Left renal cortex interstitium (tissue), 4 donors: ENCODE data around the gene BTBD9. TPM values are rescaled to one million over a fixed set of nuclear protein-coding genes. Genes with fewer than 3 reads are reported as not detected.
"Not testable (repeated sequence)": the region's sequence is repeated elsewhere in the genome, so short reads cannot be mapped to it uniquely, and the experiment has no call there.

ENCODE experiments used
- DNase-seq, 4 donors: peaks; one replicate each; pipeline ENCODE4 v3.0.0-alpha.2; 2013; ENCODE audit warnings: low read depth in 4 of 4, low spot score in 2 of 4, missing footprints in 1 of 4
- polyA plus RNA-seq, 4 donors: library from polyadenylated mRNA; unstranded; fragments of 120-200 nt; gene quantifications; one replicate each; pipeline ENCODE4 v1.2.1, GENCODE V29; 2013; ENCODE audit not compliant: insufficient read length in 4 of 4

BTBD9 gene
- polyA plus RNA-seq, 4 donors = 12.1 to 15.7 (median 12.9) TPM

DNA sequence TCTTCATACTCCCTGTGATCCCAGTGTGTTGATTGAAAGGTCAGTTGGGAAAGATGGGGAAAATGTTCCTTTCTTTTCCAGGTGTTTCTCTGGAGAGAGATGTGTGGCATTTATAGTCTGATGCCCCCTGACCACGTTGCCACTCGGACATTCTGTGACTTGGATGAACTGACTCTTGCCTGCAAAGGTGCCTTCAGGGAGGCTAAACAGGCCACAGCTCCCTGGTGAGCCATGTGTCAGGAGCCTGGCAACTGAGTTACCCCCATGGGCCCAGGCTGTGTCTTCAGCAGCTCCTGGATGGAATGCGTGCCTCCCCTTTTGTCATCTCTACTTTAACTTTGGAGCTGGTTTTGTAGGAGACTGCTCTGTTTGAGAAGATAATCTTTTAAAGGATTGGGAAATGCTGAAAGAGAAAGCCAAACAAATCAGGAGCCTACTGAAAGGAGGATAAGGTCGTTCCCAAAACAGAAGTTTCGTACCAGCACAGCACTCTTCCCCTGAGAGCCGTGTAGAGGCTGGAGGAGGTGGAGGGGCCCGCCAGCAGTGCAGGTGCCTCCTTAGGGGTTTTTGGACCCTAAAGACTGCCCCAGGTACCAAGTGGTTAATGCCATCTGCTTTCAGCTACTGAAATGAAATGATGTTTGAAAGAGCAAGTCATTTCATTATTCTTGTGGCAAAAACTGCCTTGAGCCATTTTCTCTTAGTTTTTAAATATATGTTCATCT lies 497.4 kb downstream of the BTBD9 start:
- no peak for DNase-seq

DNA sequence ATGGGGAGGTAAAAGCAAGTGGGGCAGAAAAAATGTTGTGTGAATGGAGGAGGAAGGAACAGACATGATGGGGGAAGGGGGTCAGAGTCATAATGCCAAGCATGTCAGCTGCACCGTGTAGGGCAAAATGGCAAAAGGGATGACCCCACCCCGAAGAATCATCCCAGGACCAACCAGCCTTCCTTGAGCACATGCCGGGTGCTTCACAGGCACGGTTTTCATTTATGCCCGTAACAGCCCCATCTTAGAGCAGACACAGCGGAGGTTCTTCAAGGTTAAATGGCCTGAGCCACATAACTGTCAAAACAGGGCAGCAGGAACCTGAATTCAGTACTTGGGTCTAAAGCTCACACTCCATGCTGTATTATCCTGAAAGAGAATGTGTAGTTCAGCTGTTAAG lies 498.0 kb downstream of the BTBD9 start:
- no peak for DNase-seq

DNA sequence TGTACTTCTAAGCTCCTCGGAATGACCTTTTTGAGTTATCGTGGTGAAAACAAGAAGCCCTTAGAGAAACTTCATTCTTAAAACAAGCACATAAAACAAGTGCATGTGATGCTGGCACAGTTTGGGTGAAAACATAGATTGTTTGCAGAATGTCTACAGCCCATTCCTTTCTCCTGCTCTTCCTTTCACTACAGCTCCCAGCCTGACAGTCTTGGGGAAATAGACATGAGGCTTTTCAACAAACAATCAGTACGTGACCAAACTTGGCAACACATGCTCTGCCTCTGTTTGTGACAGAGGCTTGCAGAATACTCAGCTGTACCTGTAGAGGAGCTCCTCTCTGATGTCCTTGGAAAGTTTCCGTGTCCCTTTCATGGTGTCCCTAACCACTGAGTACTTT lies 498.6 kb downstream of the BTBD9 start:
- no peak for DNase-seq

DNA sequence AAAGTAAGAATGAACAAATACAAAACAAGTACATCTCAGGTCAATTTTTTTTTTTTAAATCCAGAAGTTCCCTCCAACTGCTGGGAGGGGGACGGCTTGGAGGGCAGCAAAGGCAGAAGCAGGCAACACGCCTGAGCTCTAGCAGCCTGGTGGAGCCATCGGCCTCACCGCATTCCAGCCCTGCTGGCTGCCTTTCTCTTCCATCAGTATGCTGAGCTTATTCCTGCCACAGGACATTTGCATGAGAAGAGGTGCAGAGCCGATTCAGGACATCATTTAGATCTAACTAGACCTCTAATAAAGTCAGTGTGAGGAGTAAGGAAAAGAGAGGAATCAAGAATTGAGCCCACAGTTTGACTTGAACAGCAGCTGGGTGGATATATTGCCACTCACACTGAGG lies 501.4 kb downstream of the BTBD9 start:
- DNase-seq = no peak

DNA sequence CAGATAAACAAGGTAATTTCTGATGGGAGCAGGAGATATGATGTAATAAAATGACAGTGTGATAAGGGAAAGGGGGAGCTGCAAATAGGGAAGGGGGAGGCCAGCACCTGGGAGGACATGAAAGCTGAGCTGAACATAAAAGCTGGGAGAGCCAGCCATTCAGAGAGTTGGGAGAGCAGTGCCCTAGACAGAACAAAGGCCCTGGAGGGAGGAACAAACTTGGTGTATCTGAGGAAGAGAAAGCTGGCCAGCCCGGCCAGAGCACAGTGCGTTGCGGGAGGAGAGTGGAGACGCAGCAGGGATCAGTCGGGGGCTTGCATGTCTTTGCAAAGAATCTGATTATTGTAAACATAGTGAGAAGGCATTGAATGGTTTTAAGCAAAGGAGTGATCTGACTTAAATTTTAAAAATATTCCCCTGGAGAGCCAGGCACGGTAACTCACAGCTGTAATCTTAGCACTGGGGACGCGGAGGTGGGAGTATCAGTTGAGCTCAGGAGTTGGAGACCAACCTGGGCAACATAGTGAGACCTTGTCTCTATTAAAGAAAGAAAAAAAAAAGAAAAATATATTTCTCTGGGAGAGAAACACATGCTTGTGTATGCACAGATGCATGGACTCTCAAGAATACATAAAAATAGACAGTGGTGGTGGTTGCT lies 502.0 kb downstream of the BTBD9 start:
- no peak for DNase-seq

DNA sequence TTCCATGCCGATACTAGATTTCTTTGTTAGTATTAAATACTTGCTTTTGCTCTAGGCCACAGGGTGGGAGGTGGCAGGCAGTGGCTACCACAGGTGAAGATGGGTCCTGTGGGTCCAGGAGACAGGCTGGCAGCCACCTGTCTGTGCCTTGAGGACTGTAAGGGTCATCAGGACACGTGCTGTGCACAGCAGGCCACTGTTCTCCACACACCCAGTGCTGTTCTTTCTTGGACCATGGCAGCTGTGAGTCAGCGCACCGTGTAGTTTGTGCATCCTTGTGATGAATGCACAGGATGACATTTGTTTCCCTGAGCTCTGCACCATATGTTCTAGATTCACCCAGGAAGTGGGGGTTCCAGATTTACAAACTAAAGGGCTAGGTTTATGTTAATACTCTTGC lies 503.2 kb downstream of the BTBD9 start:
- DNase-seq = no peak

DNA sequence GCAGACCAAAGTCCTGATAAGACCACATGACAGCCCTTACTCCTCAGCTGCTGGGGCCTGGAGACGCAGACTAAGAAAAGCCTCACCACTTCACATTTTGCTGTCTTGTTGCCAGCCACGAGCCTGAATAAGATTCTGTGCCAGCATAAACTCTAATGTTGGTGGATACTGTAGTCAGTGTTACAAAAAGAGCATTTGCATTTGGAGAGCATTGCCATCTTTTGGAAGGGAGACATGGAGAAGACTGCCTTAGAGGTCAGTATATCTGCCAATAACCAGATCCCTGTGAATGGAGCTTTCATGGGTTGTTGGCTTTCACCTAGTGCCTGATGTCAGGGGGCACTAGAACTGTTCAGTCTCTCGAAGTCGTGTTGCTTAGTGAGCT lies 505.0 kb downstream of the BTBD9 start:
- DNase-seq = no peak

DNA sequence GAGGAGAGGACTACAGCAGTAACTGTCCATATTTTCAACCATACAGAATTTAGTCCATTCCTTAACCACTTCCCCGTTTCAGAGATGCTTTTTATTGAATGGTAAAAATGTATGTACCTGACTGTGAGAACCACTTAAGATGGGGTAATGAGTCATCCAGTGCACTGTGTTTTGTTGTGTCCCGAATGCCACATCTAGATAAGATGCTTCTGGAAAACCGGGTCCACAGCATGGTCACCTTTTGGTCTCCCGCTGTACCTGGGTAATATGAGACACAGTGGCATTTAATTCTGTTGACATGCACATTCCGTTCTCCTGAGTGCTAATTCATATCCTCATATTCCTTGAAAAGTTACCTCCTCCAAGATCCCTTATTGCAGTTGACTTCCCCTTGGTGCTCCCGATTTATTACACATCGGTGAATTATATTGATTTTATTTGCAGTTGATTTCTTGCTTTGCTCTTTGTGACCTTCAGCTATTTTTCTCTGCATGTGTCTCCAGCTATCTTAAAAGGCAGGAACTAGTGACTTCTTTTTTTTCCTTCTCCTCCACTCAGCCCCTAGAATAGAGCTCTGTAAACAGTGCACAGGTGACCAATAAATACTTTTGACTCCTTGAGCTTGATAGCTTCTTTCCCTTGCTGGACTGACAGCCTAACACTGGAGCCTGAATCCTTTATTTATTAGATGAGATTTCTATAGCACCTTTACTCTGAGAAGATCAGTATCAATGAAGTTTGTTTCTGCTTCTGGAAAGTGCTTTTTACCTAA lies 505.6 kb downstream of the BTBD9 start:
- no peak for DNase-seq

DNA sequence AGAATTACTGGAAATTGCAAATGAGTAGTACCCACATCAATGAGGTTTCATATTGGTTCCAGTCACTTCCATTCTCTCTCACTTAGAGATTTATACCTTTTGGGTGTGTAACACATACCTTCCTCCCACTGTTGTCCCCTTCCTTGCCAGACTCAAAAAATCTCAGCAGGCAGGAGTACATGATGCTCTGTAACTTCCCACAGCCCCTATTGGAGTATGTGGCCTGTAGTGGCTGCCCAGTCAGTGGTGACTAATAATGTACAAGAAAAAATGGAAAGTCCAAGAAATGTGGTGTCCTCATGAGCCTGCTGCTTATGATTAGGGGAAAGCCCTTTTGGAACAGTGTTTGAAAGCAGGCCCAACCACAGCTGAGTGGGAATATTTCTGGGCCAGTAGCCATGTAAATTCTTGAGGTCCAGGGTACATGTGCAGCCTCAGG lies 508.2 kb downstream of the BTBD9 start:
- no peak for DNase-seq

DNA sequence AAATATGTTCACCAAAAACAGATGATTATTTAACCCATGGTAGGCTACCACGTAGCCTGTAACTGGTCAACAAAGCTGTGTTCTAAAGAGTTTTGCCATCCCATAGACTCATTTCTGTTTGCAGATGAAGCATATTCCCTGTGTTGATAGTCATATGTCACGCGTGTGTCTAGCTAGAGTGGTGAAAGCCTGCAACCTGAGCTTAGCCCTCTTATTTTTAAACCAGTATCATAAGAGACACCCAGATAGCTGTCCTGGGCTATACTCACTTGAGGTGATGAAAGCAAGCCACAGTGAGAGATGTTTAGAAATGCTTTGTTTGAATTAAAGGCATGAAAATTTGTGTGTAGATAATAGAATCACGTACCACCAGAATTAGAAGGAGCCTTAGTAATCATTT lies 512.4 kb downstream of the BTBD9 start:
- no peak for DNase-seq

DNA sequence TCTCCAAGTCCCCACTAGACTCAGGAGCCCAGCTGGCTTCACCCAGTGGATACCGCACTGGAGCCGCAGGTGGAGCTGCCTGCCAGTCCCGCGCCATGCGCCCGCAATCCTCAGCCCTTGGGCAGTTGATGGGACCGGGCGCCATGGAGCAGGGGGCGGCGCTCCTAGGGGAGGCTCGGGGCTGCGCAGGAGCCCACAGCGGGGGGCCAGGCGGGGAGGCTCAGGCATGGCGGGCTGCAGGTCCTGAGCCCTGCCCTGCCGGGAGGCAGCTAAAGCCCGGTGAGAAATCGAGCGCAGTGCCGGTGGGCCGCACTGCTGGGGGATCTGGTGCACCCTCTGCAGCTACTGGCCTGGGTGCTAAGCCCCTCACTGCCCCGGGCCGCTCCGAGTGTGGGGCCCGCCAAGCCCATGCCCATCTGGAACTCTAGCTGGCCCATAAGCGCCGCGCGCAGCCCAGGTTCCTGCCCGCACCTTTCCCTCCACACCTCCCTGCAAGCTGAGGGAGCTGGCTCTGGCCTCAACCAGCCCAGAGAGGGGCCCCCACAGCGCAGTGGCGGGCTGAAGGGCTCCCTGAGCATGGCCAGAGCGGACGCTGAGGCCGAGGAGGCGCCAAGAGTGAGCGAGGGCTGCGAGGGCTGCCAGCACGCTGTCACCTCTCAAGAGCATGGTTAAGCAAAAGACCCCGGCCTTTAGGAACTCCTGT lies 515.4 kb downstream of the BTBD9 start:
- DNase-seq = not testable (repeated sequence)

DNA sequence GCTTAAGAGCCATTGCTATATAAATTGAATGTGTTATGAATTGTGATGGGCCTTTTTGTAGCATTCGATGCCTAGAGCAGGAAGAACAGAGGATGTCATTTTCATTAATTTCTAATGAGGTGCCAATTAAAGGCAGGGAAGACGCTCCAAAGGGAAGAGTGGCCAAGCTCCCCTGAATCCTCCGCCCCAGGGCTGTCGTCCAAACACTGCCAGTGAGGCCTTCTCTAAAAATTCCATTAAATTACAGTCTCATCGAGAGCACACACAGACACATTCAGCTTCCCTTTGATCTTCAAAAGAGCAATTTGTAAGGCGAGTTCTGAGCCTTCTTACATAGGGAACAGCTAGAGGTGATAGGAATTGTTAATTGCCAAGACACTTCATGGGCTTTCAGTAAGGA lies 520.2 kb downstream of the BTBD9 start:
- DNase-seq = no peak

DNA sequence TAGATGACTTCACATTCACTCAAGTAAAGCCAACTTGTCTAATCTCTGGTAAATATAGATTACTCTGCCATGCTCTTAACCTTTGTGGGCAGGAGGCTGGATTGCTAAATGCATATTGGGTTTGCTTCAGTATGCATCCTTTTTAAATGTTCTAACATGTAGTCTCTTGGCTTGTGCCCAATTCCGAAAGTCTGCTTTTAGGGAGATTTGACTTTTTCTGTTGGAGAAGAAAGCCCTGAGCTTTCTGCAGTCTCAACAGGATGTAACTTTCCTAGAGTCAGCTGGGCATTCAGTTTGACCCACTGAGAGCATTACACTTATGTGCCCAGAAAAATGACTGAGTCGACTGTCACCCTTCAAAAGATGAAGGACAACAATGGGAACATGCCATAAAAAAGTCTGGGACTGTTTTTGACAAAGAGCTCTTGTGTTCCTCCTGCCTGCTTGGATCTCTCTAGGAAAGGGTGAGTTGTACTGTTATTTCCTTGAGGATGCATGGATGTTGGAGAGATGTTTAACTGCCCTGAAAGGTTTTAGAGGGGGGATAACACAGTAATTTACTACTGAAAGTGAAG lies 520.9 kb downstream of the BTBD9 start:
- no peak for DNase-seq

Other genes with a start within 250 kb of the BTBD9 start
- gene GLO1, start 63.2 kb upstream of the BTBD9 start, polyA plus RNA-seq = 100 to 1,000 TPM; 125 to 164 (median 149) TPM
- gene DNAH8, start 75.4 kb upstream of the BTBD9 start, polyA plus RNA-seq = under 1 TPM; 0.35 to 0.57 (median 0.39) TPM